GM18867 (cell line): Measurements from ENCODE around the gene AOPEP.

Experiments used
- ATAC-seq: cut with Tn5 transposase; IDR thresholded peaks from one replicate; pipeline ENCODE4 v1.9.1; 2021; ENCODE audit warnings: mild to moderate bottlenecking, moderate library complexity; ENCODE audit not compliant: unreplicated experiment

The AOPEP gene

GRCh38 chr9:95120781-95121370 is 394.4 kb downstream of the AOPEP start:
- ATAC-seq: no peak

- no peak for ATAC-seq
Measured at GRCh38 chr9:95124582-95125367, 398.3 kb downstream of the AOPEP start.

- ATAC-seq: no peak
Measured at GRCh38 chr9:95125652-95126051, 399.2 kb downstream of the AOPEP start.

GRCh38 chr9:95126739-95127138 is 400.2 kb downstream of the AOPEP start:
- no peak for ATAC-seq

- peak; percentile 81 for ATAC-seq
Measured at GRCh38 chr9:95127249-95128176, 401.0 kb downstream of the AOPEP start.

- ATAC-seq: no peak
Measured at GRCh38 chr9:95128177-95128524, 401.7 kb downstream of the AOPEP start.

- no peak for ATAC-seq
Measured at GRCh38 chr9:95129476-95130291, 403.2 kb downstream of the AOPEP start.

- ATAC-seq: no peak
Measured at GRCh38 chr9:95130484-95130883, 404.0 kb downstream of the AOPEP start.

GRCh38 chr9:95131023-95131943 is 404.8 kb downstream of the AOPEP start:
- ATAC-seq: no peak

GRCh38 chr9:95132366-95133324 is 406.1 kb downstream of the AOPEP start:
- no peak for ATAC-seq

- ATAC-seq: no peak
Measured at GRCh38 chr9:95133325-95133705, 406.8 kb downstream of the AOPEP start.

- no peak for ATAC-seq
Measured at GRCh38 chr9:95134457-95134881, 408.0 kb downstream of the AOPEP start.

- ATAC-seq: no peak
Measured at GRCh38 chr9:95135756-95136155, 409.3 kb downstream of the AOPEP start.
